22Rv1 (cell line): ENCODE data around the gene DNAH8.

ENCODE experiments used
- H3K27ac ChIP-seq: fragments of 450-650 bp; 2 replicates; pipeline ENCODE4 v1.5.1; 2017
- ZFX ChIP-seq: fragments of 450-650 bp; IDR thresholded peaks from 2 replicates; pipeline ENCODE4 v1.6.1; 2017; ENCODE audit warnings: antibody characterized with exemption, borderline replicate concordance
- TF ChIP-seq, protein P1 (sequence below): fragments of 450-650 bp; IDR thresholded peaks from 2 replicates; pipeline ENCODE4 v1.5.1; 2017; ENCODE audit warnings: mild to moderate bottlenecking

Gene DNAH8

DNA sequence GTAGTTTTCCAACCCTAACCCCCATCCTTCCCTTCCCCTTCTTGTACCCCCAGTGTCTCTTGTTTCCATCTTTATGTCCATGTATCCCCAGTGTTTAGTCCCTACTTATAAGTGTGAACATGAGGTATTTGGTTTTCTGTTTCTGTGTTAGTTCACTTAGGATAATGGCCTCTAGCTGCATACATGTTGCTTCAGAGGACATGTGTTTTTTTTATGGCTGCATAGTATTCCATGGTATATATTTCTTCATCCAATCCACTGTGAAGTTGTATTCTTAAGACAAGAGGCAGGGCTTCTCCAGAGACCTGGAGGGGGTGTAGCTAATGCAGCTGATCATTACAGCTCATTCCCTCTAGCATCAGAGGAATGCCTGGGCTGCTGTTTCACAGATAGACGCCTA lies 4.2 kb downstream of the DNAH8 start:
- TF ChIP-seq, protein P1, sequence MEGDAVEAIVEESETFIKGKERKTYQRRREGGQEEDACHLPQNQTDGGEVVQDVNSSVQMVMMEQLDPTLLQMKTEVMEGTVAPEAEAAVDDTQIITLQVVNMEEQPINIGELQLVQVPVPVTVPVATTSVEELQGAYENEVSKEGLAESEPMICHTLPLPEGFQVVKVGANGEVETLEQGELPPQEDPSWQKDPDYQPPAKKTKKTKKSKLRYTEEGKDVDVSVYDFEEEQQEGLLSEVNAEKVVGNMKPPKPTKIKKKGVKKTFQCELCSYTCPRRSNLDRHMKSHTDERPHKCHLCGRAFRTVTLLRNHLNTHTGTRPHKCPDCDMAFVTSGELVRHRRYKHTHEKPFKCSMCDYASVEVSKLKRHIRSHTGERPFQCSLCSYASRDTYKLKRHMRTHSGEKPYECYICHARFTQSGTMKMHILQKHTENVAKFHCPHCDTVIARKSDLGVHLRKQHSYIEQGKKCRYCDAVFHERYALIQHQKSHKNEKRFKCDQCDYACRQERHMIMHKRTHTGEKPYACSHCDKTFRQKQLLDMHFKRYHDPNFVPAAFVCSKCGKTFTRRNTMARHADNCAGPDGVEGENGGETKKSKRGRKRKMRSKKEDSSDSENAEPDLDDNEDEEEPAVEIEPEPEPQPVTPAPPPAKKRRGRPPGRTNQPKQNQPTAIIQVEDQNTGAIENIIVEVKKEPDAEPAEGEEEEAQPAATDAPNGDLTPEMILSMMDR = no peak
- no peak for TF ChIP-seq ZFX
- H3K27ac ChIP-seq = no peak overlapping the region

DNA sequence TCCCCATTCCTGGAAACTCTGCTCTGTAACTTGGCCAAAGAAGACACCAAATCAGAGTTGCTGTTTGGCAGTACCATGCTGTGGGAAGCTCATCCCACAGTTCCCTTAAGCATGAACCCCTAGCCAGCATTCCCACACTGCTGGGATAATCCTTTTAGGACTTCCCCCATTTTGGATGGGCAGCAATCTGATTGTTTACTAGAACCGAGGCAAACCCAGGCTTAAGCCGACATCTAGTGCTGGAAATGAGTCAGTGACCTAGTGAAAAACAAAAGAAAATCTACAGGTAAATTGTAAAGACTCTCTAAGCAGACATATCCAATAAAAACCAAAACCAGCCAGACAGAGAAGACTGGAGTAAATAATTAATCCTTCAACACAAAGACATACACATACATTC lies 5.2 kb downstream of the DNAH8 start:
- TF ChIP-seq, protein P1 = no peak; the same call in 1 of the 2 replicates
- TF ChIP-seq ZFX = no peak
- H3K27ac ChIP-seq = no peak overlapping the region

DNA sequence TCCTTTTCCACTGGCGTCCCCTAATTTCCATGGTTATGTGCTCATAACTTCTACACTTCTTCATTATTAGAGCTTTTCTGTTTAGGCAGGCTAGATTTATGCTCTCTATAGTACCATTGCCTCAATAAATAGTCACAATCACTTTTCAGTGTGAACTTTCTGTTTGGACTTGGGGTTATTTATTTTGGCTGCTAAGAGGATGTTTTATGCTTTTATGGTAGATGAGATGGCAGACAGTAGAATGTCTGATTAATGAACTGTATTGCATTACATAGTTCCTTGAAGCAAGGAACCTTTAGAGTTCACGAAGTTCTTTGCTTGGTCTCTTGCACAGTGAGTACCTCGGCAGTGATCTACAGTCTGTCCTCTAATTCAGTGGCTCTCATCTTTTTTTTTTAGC lies 6.9 kb downstream of the DNAH8 start:
- TF ChIP-seq, protein P1 = no peak
- no peak for TF ChIP-seq ZFX
- peak overlapping the region; percentile 23; the same call in 1 of the 2 replicates for H3K27ac ChIP-seq

DNA sequence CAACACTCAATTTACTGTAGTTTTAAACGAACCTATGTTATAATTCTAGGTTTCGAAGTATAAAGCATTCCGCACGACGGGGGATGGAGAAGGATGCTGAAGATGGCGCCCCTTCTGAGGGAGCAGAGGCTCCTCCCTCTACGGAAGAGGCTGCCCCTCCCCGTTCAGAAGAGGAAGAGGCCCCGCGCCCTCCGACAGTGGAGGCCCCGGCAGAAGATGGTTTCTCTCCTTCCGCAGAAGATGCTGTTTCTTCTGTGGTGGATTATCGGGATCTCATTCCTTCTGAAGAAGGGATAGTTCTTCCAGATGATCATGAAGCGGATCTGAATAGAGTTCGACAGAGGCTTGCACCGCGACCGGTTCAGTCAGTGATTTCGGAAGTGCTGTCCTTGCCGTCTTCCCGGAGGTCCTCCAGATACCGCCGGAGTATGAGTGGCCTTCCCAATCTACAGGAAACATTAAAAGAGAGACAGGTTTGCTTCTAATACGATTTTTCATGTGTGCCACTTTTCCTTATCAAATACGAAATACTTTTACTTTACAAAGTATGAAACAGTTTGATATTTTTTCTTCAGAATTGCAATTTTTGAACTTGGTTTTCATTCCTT lies 7.7 kb downstream of the DNAH8 start:
- TF ChIP-seq, protein P1 = no peak
- TF ChIP-seq ZFX = no peak

DNA sequence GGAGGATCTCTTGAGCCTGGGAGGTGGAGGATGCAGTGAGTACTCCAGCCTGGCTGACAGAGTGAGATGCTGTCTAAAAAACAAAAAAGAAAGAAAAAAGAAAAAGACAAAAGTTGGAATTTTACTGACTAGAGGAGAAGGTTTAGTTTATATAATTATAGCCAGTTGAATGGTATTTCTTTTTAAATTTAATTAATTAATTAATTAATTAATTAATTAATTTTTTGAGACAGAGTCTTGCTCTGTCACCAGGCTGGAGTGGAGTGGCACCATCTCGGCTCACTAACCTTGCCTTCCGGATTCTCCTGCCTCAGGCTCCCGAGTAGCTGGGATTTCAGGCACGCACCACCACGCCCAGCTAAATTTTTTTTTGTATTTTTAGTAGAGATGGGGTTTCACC lies 8.7 kb downstream of the DNAH8 start:
- no peak overlapping the region for H3K27ac ChIP-seq
- no peak for TF ChIP-seq ZFX
- TF ChIP-seq, protein P1 = no peak

More for the DNA sequence above, 7.7 kb downstream of the DNAH8 start:
- H3K27ac ChIP-seq = 0 out of 2 replicates have a peak overlapping the region, but pooled peaks have one; percentile 23

DNA sequence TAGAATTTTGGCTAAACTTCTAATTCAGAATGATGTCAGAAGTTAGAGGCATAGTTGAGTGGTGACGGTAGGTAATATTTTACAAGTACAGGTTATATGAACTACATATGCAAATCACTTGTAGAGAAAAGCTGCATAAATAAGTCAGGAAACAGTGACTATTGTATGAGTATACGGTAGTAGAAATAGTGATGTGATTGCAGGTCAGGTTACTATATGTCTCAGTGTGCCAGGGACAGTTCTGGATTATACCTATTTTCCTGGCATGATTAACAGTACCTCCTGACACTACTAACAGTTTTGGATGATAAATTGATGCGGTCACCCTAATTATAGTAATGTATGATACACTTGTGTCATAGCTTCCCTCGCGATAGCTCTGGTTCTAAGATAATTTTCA lies 9.2 kb downstream of the DNAH8 start:
- TF ChIP-seq, protein P1 = no peak
- no peak for TF ChIP-seq ZFX
- no peak overlapping the region for H3K27ac ChIP-seq

DNA sequence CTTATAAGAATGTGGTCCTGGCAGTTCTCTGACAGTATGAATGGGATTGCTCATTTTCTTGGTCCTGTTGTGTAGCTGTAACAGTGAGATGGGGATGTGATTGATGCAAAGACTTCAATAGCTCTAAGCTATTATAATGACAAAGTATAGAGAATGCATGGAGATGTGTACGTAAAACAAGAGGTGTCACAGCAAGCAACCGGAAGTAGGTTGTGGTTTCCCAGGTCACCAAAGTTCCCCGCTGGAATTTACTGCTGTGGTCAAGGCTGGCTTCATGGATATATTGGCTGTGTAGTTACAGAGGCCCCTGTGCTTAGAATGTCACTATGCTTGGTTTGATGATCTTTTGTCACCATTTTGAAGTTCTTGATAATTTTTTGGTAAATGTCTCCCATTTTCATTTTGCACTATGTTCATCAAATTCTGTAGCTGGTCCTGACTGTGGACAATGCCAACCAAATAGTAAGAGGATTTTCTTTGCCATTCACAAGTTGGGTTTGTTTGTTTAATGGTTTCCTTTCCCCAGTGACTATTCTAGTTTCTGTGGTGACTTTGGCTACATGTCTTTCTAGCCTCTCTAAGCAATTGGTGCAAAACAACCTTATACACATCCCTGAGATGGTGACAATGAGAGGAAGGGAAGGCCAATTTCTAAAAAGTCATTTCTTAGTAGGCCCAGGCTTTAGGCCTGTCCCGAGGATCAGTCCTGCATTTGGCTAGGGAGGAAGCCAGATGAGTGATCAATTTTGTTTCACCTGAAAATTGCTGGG lies 10.5 kb downstream of the DNAH8 start:
- no peak overlapping the region for H3K27ac ChIP-seq
- TF ChIP-seq, protein P1 = no peak
- no peak for TF ChIP-seq ZFX
